GM04503 (cell line): Measurements from ENCODE around the gene CSH2.
"Not testable (repeated sequence)": the region's sequence is repeated elsewhere in the genome, so short reads cannot be mapped to it uniquely, and the experiment has no call there.

Experiments
- DNase-seq: peaks from one replicate; pipeline ENCODE4 v3.0.0-alpha.2; 2012; ENCODE audit warnings: low read depth

Gene CSH2

DNA sequence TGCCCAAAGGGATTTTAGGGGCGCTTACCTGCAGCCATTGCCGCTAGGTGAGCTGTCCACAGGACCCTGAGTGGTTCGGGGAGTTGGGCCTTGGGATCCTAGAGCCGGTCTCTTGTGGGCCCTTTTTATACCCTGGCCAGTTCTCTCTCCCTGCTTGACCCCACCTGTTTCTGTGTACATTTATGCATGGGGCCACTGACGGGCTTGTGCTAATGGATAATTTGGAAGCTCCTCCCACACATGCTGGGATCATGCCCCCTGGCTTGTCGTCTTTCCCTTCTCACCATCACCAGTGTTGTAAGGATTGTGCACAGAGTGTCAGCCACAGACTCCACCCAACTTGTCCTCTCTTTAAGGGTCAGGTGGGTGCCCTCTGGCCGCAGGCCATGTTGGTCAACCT lies at the start of gene CSH2:
Gene CSH2 (minus strand): TSS at position 101 of the 400 bp plus-strand sequence. CDS start 63 bp downstream, at position 38.
- not testable (repeated sequence) for DNase-seq

DNA sequence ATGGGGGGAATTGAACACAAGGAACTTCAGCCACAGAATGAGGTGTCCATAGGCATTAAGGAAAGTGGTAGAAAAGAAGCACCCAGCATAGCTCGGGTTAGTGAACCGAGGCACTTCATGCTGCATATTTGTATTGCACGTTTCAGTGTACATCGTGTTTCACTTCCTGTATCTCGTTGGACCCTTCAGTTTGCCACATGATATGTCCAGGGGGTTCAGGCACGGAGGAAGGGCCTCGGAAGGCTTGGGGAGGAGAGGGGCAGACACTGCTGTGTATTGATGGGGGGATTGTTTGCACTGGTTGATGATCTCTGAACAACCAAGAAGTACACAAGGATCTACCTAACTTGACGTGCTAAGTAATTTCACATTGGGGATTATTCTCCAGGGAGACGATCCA lies 48.9 kb upstream of the CSH2 start:
- DNase-seq, result not testable (repeated sequence)

DNA sequence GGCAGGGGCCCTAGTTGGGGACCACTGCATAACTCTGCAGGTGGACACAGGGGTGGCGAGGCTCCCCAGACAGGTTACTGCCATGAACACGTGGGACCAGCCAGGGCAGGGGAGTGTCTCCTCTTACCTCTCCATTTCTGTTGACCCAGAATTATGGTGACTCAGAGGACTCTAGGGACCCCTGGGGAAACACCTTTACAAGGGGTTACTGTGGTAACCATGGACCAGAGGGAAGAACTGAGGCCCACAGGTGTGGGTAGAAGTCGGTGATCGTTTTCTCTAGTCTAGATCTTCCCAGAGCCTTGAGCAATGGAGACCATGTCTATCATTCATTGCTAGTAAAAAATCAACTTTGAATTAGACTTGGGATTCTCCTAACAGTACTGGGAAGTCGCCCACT lies 47.3 kb upstream of the CSH2 start:
- not testable (repeated sequence) for DNase-seq

DNA sequence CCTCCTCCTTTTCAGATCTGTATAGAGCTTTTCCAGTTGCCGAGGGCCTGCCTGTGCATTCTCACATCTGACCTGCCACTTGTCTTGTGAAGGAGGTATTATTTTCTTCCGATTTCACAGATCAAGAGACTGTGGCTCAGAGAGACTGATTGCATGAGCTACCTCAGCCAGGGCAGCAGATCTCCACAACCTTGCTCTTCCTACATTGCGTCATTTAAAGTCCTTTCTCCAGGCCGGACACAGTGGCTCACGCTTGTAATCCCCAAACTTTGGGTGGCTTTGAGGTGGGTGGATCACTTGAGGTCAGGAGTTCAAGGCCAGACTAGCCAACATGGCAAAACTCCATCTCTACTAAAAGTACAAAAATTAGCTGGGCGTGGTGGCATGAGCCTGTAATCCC lies 46.6 kb upstream of the CSH2 start:
- not testable (repeated sequence) for DNase-seq

DNA sequence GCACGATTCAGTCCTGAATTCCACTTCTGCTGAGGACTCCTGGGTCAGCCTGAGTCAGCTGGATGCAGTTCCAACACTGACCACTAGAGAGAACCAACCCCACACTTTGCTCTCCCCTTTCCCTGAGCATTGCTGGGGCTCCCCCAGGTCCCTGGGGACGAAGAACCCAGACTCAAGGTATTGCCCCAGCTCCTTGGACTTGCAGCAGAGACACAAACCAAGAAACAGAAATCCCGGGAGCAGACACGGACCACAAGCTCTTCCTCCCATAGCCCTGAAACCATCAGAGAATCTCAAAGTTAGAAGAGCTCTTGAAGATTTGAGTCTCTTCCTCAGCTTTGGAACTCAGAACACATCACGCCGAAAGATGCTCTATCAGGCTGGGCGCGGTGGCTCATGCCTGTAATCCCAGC lies 45.8 kb upstream of the CSH2 start:
- DNase-seq, result peak; percentile 13

DNA sequence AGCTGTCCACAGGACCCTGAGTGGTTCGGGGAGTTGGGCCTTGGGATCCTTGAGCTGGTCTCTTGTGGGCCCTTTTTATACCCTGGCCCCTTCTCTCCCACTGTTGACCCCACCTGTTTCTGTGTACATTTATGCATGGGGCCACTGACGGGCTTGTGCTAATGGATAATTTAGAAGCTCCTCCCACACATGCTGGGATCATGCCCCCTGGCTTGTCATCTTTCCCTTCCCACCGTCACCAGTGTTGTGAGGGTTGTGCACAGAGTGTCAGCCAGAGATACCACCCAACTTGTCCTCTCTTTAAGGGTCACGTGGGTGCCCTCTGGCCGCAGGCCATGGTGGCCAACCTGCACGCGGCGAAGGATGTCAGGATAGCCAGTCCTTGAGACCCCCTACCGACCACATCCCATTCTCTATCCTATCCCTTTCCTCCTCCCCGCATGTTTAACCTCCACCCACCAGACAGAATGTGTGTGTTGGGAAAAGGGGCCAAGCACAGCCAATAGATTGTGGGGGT lies 45.4 kb upstream of the CSH2 start, which contains the start of gene GH1:
Gene GH1 (minus strand): TSS at position 51 of the 517 bp plus-strand sequence. CDS start 63 bp downstream, outside the sequence.
- DNase-seq, result not testable (repeated sequence)

DNA sequence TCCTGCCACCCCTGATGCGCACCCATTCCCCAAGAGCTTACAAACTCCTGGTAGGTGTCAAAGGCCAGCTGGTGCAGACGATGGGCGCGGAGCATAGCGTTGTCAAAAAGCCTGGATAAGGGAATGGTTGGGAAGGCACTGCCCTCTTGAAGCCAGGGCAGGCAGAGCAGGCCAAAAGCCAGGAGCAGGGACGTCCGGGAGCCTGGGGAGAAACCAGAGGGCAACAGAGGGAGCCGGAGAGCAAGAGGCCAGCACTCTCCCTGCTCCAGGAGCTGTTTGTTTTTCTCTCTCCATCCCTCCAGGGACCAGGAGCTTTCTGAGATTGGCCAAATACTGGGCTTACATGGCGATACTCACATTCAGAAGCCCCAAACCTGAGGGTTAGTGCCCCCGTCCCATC lies 44.8 kb upstream of the CSH2 start:
- DNase-seq, result no peak

DNA sequence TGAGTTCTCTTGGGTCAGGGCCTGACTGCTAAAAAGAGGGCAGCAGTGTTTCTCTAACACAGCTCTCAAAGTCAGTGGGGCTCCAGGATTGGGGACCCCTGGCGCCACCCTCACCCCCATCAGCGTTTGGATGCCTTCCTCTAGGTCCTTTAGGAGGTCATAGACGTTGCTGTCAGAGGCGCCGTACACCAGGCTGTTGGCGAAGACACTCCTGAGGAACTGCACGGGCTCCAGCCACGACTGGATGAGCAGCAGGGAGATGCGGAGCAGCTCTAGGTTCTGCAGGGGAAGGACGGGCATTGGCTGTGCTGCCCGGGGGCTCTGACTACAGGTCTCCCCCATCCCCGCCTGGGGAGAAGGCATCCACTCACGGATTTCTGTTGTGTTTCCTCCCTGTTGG lies 44.2 kb upstream of the CSH2 start:
- DNase-seq, result no peak

DNA sequence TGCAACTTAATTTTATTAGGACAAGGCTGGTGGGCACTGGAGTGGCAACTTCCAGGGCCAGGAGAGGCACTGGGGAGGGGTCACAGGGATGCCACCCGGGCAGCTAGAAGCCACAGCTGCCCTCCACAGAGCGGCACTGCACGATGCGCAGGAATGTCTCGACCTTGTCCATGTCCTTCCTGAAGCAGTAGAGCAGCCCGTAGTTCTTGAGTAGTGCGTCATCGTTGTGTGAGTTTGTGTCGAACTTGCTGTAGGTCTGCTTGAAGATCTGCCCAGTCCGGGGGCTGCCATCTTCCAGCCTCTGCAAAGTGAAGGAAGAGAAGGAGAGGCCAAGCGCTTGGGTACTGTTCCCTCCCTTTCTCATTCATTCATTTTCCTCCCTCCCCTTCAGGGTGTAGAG lies 43.7 kb upstream of the CSH2 start:
- DNase-seq, result not testable (repeated sequence)

DNA sequence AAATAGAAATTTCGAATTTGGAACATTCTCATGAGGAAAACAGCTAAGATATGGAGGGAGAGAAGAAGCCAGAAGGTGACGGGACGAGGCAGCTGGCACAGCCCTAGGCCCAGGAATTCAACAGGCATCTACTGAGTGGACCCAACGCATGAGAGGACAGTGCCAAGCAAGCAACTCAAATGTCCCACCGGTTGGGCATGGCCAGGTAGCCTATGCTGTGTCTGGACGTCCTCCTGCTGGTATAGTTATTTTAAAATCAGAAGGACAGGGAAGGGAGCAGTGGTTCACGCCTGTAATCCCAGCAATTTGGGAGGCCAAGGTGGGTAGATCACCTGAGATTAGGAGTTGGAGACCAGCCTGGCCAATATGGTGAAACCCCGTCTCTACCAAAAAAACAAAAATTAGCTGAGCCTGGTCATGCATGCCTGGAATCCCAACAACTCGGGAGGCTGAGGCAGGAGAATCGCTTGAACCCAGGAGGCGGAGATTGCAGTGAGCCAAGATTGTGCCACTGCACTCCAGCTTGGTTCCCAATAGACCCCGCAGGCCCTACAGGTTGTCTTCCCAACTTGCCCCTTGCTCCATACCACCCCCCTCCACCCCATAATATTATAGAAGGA lies 43.2 kb upstream of the CSH2 start:
- no peak for DNase-seq

DNA sequence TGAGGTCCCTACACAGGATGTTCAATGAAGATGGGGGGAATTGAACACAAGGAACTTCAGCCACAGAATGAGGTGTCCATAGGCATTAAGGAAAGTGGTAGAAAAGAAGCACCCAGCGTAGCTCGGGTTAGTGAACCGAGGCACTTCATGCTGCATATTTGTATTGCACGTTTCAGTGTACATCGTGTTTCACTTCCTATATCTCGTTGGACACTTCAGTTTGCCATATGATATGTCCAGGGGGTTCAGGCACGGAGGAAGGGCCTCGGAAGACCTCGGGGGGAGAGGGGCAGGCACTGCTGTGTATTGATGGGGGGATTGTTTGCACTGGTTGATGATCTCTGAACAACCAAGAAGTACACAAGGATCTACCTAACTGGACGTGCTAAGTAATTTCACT lies 42.3 kb upstream of the CSH2 start:
- not testable (repeated sequence) for DNase-seq

DNA sequence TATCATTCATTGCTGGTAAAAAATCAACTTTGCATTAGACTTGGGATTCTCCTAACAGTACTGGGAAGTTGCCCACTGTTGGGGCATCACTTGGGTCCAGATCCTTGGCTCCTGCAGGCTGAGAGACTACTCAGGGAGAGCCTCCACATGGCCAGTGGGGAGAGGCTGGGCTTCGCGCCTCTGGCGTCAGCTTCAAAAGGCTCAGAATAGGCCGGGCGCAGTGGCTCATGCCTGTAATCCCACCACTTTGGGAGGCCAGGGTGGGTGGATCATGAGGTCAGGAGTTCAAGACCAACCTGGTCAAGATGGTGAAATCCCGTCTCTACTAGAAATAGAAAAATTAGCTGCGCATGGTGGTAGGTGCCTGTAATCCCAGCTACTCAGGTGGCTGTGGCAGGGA lies 41.0 kb upstream of the CSH2 start:
- no peak for DNase-seq

DNA sequence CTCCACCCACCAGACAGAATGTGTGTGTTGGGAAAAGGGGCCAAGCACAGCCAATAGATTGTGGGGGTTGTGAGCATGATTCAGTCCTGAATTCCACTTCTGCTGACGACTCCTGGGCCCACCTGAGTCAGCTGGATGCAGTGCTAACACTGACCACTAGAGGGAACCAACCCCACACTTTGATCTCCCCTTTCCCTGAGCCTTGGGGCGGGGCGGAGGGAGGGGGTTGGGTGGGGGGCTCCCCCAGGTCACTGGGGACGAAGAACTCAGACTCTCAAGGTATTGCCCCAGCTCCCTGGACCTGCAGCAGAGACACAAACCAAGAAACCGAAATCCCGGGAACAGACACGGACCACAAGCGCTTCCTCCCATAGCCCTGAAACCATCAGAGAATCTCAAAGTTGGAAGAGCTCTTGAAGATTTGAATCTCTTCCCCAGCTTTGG lies 38.2 kb upstream of the CSH2 start:
- DNase-seq, result no peak

DNA sequence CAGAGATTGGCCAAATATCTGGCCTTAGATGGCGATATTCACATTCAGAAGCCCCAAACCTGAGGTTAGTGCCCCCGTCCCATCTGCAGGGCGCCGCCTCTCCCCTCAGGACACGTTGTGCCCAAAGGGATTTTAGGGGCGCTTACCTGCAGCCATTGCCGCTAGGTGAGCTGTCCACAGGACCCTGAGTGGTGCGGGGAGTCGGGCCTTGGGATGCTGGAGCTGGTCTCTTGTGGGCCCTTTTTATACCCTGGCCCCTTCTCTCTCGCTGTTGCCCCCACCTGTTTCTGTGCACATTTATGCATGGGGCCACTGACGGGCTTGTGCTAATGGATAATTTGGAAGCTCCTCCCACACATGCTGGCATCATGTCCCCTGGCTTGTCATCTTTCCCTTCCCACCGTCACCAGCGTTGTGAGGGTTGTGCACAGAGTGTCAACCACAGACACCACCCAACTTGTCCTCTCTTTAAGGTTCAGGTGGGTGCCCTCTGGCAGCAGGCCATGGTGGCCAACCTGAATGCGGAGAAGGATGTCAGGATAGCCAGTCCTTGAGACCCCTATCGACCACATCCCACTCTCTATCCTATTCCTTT lies 37.7 kb upstream of the CSH2 start, which contains the start of gene CSHL1:
Gene CSHL1 (minus strand): TSS at position 218 of the 595 bp plus-strand sequence. CDS start 62 bp downstream, at position 156.
- DNase-seq, result no peak

DNA sequence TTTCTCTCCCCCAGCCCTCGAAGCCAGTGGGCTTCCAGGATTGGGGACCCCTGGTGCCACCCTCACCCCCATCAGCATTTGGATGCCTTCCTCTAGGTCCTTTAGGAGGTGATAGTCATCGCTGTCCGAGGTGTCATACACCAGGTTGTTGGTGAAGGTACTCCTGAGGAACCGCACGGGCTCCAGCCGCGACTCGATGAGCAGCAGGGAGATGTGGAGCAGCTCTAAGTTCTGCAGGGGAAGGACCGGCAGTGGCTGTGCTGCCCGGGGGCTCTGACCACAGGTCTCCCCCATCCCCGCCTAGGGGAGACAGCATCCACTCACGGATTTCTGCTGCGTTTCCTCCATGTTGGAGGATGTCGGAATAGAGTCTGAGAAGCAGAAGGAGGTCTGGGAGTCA lies 36.6 kb upstream of the CSH2 start:
- no peak for DNase-seq

DNA sequence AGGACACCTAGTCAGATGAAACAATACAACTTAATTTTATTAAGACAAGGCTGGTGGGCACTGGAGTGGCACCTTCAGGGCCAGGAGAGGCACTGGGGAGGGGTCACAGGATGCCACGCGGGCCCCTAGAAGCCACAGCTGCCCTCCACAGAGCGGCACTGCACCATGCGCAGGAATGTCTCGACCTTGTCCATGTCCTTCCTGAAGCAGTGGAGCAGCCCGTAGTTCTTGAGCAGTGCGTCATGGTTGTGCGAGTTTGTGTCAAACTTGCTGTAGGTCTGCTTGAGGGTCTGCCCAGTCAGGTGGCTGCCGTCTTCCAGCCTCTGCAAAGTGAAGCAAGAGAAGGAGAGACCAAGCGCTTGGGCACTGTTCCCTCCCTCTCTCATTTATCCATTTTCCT lies 36.1 kb upstream of the CSH2 start:
- DNase-seq, result not testable (repeated sequence)

DNA sequence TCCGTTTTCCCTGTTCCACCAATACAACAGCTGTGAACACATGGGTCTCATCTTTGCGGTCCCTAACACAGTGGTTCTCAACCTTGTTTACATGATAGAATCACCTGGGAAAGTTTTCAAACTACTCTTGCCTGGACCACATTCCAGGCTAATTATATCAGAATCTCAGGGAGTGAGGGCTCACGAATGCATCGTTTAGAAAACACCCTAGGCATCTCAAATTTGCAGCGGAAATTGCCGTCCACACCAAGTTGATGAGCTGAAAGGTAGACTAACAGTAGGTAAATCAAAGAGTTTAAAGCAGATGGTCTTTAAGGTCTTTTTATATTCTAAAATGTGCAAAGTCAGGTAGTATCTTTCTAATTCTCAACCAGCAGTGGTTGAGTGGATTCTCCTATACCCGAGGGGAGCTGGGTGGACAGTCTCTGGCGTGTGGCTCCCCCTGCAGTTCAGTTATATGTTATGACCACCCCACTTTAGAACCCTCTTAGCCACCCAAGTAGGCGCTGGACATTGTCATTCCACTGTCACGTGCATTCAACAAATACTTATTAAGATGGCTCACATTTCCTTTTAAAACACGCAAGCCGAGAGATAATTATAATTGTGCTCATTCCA lies 33.8 kb upstream of the CSH2 start:
- DNase-seq, result not testable (repeated sequence)

DNA sequence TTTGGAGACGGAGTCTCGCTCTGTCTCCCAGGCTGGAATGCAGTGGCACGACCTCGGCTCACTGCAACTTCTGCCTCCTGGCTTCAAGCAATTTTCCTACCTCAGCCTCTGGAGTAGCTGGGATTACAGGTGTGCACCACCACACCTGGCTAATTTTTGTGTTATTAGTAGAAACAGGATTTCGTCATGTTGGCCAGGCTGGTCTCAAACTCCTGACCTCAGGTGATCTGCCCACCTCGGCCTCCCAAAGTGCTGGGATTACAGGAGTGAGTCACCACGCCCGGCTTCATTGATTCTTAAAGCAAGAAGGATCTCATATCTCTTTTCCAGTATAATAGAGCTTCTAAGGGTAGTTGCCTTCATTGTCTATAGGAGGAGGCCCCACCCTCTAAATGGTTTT lies 31.3 kb upstream of the CSH2 start:
- not testable (repeated sequence) for DNase-seq

DNA sequence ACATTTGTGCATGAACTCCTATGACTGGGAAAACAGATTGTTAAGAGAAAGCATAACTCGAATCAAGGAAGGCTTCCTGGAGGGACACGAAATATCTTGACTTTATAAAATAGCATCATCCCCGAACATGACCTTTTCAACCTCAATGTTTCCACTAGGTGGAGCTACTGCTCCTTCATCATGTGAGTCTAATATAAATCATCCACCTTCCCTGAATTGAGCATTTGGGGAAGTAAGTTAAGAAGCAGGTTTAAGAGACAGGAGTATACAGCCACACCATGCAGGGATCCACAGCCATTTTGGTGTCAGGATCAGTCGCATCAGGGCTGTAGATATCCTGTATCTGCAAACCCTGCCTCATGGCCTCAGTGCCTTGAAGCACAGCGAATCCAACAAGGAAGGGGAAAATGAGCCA lies 30.3 kb upstream of the CSH2 start:
- not testable (repeated sequence) for DNase-seq

DNA sequence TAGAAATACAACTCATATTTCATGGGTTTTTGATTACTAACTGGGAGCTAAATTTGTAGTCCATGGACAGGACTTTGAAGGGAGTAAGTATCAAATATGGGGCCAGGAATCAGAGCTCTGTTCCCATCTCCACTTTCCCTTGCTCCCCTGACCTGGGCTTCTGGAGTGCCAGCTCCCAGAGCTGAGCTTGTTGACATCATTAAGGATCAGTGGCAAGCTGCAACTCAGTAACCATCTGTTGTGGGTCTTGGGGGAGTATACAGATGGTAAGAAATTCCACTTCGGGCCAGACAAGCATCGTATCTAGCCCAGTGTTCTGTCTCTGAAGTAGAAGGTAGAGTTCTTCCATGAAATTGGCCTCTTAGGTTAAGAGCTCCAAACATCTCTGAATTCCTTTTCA lies 28.5 kb upstream of the CSH2 start:
- DNase-seq, result not testable (repeated sequence)

DNA sequence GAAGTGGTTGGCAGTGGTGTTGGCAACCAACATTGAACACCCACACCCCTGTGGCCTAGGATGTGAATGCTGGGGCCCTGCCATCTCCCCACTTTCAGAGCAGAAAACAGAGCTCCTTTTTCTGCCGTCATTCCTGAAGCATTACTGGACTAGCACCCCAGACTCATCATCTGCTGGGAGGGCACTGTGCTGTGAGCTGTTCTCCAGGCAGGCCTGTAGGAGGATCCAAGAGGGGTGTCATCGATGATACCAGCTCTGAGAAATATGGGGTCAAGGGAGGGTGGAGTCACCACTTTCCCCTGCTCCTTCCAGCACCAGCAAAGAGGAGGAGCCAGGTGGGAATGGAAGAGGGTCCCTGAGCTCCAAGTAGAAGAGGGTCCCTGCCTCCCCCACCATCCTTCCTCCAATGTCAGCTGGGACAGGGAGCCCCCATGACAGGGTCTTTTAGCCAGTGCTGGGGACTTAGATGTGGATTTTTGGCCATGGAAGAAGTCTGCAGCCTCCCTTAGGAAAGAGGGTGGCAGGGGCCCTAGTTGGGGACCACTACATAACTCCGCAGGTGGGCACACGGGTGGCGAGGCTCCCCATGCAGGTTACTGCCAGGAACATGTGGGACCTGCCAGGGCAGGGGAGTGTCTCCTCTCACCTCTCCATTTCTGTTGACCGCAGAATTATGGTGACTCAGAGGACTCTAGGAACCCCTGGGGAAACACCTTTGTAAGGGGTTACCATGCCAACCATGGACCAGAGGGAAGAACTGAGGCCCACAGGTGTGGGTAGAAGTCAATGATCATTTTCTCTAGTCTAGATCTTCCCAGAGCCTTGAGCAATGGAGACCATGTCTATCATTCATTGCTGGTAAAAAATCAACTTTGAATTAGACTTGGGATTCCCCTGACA lies 25.7 kb upstream of the CSH2 start:
- DNase-seq, result not testable (repeated sequence)
